ENCODE measurements around the gene LRCH4. TPM values are rescaled to one million over a fixed set of nuclear protein-coding genes. Genes with fewer than 3 reads are reported as not detected.

LRCH4 gene
- total and polyA plus RNA-seq, 9 of the 15 experiments (the other 6 are each of a cell fraction or from before 2014, with no cell fraction given), result 0.06 to 63.3 (median 15.0) TPM

DNA sequence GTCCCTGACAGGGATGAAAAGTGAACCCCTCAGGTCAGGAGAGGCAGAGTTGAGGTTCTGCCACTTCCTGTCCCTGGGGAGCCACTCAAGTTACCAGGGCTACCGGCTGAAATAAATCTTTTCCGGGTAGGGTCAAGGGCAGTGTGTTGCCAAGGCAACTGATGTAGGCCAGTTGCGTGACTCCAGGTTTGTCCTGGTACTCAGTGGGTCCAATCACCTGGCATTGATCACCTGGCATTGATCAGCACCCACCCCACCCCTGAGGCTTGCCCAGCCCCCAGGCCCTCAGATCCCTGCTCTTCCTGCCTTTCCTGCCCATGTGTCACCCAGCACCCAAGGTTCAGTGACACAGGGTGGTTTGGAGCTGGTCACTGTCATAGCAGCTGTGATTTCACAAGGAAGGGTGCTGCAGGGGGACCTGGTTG is 18.2 kb downstream of the LRCH4 start:
- peak; percentile 44 for FAIRE-seq
- ChIA-PET POLR2A (interaction anchor here (0.6 to 0.7 kb wide), 2 partner anchors 85 to 1405 kb away, joined by 3 read pairs; no protein-coding TSS in a partner anchor), CTCF (ENCODE audit: low intra/inter-chr PET ratio) (no interaction called here)
- 75% methylated on average over 3 of the region's 3 CpGs for WGBS (ENCODE audit: insufficient coverage, low coverage, missing lambda C conversion rate)
- in situ Hi-C loops (cut with MboI), result loop anchor here (25.0 kb wide), 1 partner anchor 105 kb away; the partner anchor contains the start of gene SPACDR
- H3K27ac ChIP-seq (ENCODE audit: extremely low read depth, low read depth, low read length), result no peak overlapping the region
- H3K4me3 ChIP-seq, result no peak overlapping the region
- H3K9ac ChIP-seq (ENCODE audit: insufficient read depth in 1 of 2, low read depth in 2 of 2, low read length in 2 of 2), result peak overlapping the region in 1 of 2 experiments; percentile 60; a peak in 1 of 4 replicates
- H3K4me1 ChIP-seq (replicated peaks in 1 of 2; ENCODE audit: control insufficient read depth in 2 of 2, insufficient read depth in 2 of 2, low read length in 2 of 2), result peaks cover 6 to 70% of the 10 kb centered on the region in 2 experiments; a peak in 4 of 5 replicates
- H3K4me2 ChIP-seq (ENCODE audit: insufficient read depth, low read length), result no peak overlapping the region
- peaks cover 7% of the 10 kb centered on the region; the same call in 1 of the 3 replicates for H3K36me3 ChIP-seq (ENCODE audit: control insufficient read depth, insufficient read depth, low read length)
- no peaks in the 10 kb centered on the region for H3K9me3 ChIP-seq (replicated peaks; ENCODE audit: control insufficient read depth, insufficient read depth, low read depth, low read length)
- BruUV-seq (replicated peaks), result no TSS peak
- no peak overlapping the region for H2AFZ ChIP-seq (ENCODE audit: low read depth, low read length)
- intact Hi-C loops (cut with micrococcal nuclease), result no loop called here
- H3K27me3 ChIP-seq (ENCODE audit: control insufficient read depth in 2 of 2, insufficient read depth in 2 of 2, low read length in 2 of 2), result no peaks in the 10 kb centered on the region
- no peak for DNase-seq (ENCODE audit: extremely low read depth in 1 of 4, low spot score in 3 of 4)
- no peaks in the 10 kb centered on the region for H4K20me1 ChIP-seq (replicated peaks; ENCODE audit: control insufficient read depth, insufficient read depth, low read length)
- peaks cover 8% of the 10 kb centered on the region for H3K9me1 ChIP-seq (ENCODE audit: control insufficient read depth, insufficient read depth, low read length)
- no peak for ATAC-seq
- no peaks in the 10 kb centered on the region for H3K79me2 ChIP-seq (ENCODE audit: control insufficient read depth, insufficient read depth, low read length)
- TF ChIP-seq BRD4 (IDR thresholded peaks at IDR 0.05), result no peak
- TF ChIP-seq RFX1 (IDR thresholded peaks at IDR 0.05), result peak; percentile 75

DNA sequence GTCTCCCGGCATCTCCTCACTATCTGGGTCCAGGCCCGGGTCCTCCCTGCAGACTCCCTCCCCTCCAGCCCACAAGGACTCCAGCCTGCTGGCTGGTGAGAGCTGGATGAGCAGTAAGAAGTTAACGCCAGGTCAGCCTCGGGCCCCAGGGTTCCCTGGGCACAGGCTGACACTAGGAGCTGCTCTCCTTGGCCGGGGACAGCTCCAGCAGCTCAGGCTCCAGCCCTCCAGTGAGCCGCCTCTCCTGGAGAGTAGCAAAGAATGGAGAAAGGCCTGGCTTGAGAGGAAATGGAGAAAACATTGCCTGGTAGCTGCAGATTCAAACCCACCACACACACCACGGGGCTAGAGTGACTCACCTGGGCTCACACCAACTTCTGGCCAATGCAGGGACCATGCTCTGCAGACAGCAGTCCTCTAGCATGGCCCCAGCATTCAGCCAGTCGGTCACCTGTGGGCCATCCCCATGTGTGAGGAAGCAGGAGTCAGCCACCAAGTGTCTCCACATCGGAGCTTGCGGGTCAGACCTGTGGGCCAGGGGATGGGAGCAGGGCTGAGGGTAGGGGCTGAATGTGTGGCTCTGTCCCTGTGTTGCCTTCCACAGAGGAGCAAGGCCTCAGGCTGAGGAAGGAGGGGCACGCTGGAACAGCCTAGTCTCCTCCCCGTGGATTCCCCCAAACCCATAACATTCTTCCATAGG is 18.7 kb downstream of the LRCH4 start:
- no peaks in the 10 kb centered on the region for H3K9me3 ChIP-seq (replicated peaks; ENCODE audit: control insufficient read depth, insufficient read depth, low read depth, low read length)

More for the DNA sequence above, 18.7 kb downstream of the LRCH4 start:
- no TSS peak for BruUV-seq (replicated peaks)
- H2AFZ ChIP-seq (ENCODE audit: low read depth, low read length), result no peak overlapping the region
- H3K4me3 ChIP-seq, result no peak overlapping the region
- WGBS (ENCODE audit: insufficient coverage, low coverage, missing lambda C conversion rate), result 64% methylated on average over 12 of the region's 12 CpGs
- FAIRE-seq, result no peak
- H4K20me1 ChIP-seq (replicated peaks; ENCODE audit: control insufficient read depth, insufficient read depth, low read length), result no peaks in the 10 kb centered on the region
- H3K4me2 ChIP-seq (ENCODE audit: insufficient read depth, low read length), result no peak overlapping the region
- H3K9ac ChIP-seq (ENCODE audit: insufficient read depth in 1 of 2, low read depth in 2 of 2, low read length in 2 of 2), result peak overlapping the region in 1 of 2 experiments; percentile 60; a peak in 2 of 4 replicates
- TF ChIP-seq PYGO2 (tag; IDR thresholded peaks at IDR 0.05) (no peak), POLR2G (IDR thresholded peaks at IDR 0.05; ENCODE audit: low read depth, low read length) (peak; percentile 62), POLR2A (conservative IDR thresholded peaks at IDR 0.05) (0 out of 2 replicates have a peak, but pooled peaks have one; percentile 11), CBFB (CRISPR knock-in tag; IDR thresholded peaks at IDR 0.05) (0 out of 2 replicates have a peak, but pooled peaks have one; percentile 40), PTTG1 (tag; IDR thresholded peaks at IDR 0.05; ENCODE audit: low read depth) (no peak)
- no peaks in the 10 kb centered on the region for H3K79me2 ChIP-seq (ENCODE audit: control insufficient read depth, insufficient read depth, low read length)
- peaks cover 8% of the 10 kb centered on the region; the same call in 1 of the 3 replicates for H3K36me3 ChIP-seq (ENCODE audit: control insufficient read depth, insufficient read depth, low read length)
- H3K9me1 ChIP-seq (ENCODE audit: control insufficient read depth, insufficient read depth, low read length), result peaks cover 8% of the 10 kb centered on the region
- peak; percentile 2 for ATAC-seq
- ChIA-PET POLR2A (interaction anchor here (0.6 to 1.8 kb wide), 6 partner anchors 11 to 1404 kb away, joined by 3 to 5 read pairs (median 3); partner anchors contain the start of gene FBXO24), CTCF (ENCODE audit: low intra/inter-chr PET ratio) (no interaction called here)
- DNase-seq (ENCODE audit: extremely low read depth in 1 of 4, low spot score in 3 of 4), result no peak
- H3K27me3 ChIP-seq (ENCODE audit: control insufficient read depth in 2 of 2, insufficient read depth in 2 of 2, low read length in 2 of 2), result no peaks in the 10 kb centered on the region
- H3K4me1 ChIP-seq (replicated peaks in 1 of 2; ENCODE audit: control insufficient read depth in 2 of 2, insufficient read depth in 2 of 2, low read length in 2 of 2), result peaks cover 6 to 68% of the 10 kb centered on the region in 2 experiments; a peak in 4 of 5 replicates
- intact Hi-C loops (cut with micrococcal nuclease), result no loop called here
- in situ Hi-C loops (cut with MboI), result loop anchor here (25.0 kb wide), 1 partner anchor 105 kb away; the partner anchor contains the start of gene SPACDR
- H3K27ac ChIP-seq (ENCODE audit: extremely low read depth, low read depth, low read length), result no peak overlapping the region

Measured in K562 (cell line).